Karpas-422 (cell line): ENCODE results near the gene RFTN1. TPM values are rescaled to one million over a fixed set of nuclear protein-coding genes. Genes with fewer than 3 reads are reported as not detected.

Source experiments
- DNase-seq: peaks from one replicate; pipeline ENCODE4 v3.0.0-alpha.2; 2015
- H2AFZ ChIP-seq: fragments of 200-600 bp; sonication (generic); 2 replicates; pipeline ENCODE4 v1.6.1; 2014; ENCODE audit warnings: antibody characterized with exemption, low read length, mixed read lengths
- H3K27ac ChIP-seq: fragments of 200-600 bp; sonication (generic); 2 replicates; pipeline ENCODE4 v1.5.1; 2014; ENCODE audit warnings: mild to moderate bottlenecking, low read length, moderate library complexity
- H3K27me3 ChIP-seq: fragments of 200-600 bp; sonication (generic); 2 replicates; pipeline ENCODE4 v1.6.1; 2014; ENCODE audit warnings: low read length, mixed read lengths
- H3K36me3 ChIP-seq: fragments of 200-600 bp; sonication (generic); 2 replicates; pipeline ENCODE4 v1.6.1; 2014; ENCODE audit warnings: low read length, mixed read lengths; ENCODE audit not compliant: insufficient read depth
- H3K4me1 ChIP-seq: fragments of 200-600 bp; sonication (generic); 2 replicates; pipeline ENCODE4 v1.6.1; 2014; ENCODE audit warnings: mild to moderate bottlenecking, low read length, mixed read lengths
- H3K4me2 ChIP-seq: fragments of 200-600 bp; sonication (generic); 2 replicates; pipeline ENCODE4 v1.6.1; 2014; ENCODE audit warnings: low read length, low read depth, mild to moderate bottlenecking; ENCODE audit not compliant: poor library complexity, severe bottlenecking
- H3K4me3 ChIP-seq: fragments of 200-600 bp; sonication (generic); 2 replicates; pipeline ENCODE4 v1.5.1; 2014; ENCODE audit warnings: mild to moderate bottlenecking, antibody characterized with exemption, low read length, mixed read lengths
- H3K79me2 ChIP-seq: fragments of 200-600 bp; sonication (generic); 2 replicates; pipeline ENCODE4 v1.6.1; 2014; ENCODE audit warnings: mild to moderate bottlenecking, low read length, mixed read lengths
- H3K9ac ChIP-seq: fragments of 200-600 bp; sonication (generic); 2 replicates; pipeline ENCODE4 v1.6.0; 2014; ENCODE audit warnings: low read length
- H3K9me2 ChIP-seq: fragments of 200-600 bp; sonication (generic), shearing (Covaris generic); replicated peaks from 2 replicates; pipeline ENCODE4 v1.6.0; 2014; ENCODE audit warnings: mild to moderate bottlenecking, low read length, moderate library complexity; ENCODE audit not compliant: insufficient read depth
- H3K9me3 ChIP-seq: fragments of 300-700, 200-600 bp; sonication (generic); 2 replicates; pipeline ENCODE4 v1.6.1; 2014; ENCODE audit warnings: low read length, mixed read lengths
- H4K20me1 ChIP-seq: fragments of 200-600 bp; sonication (generic); 2 replicates; pipeline ENCODE4 v1.6.1; 2014; ENCODE audit warnings: mild to moderate bottlenecking, antibody characterized with exemption, low read length, low read depth; ENCODE audit not compliant: insufficient read depth
- total RNA-seq: library from RNA; depleted of rRNA; stranded (reverse); fragments of >200 nt; shearing (Covaris generic); gene quantifications from 2 replicates; pipeline ENCODE4 v1.2.3, GENCODE V29; 2014; ENCODE audit warnings: low replicate concordance

The RFTN1 gene
- total RNA-seq, 1 experiment from 2014 or later: 291 TPM

GRCh38 chr3:16280671-16281070 is 232.8 kb downstream of the RFTN1 start:
- Histone ChIP-seq H3K9me2 (no peaks in the 10 kb centered on the region), H3K9me3 (no peaks in the 10 kb centered on the region), H3K27me3 (no peaks in the 10 kb centered on the region), H3K4me1 (peaks cover 9% of the 10 kb centered on the region), H3K36me3 (peaks cover 27% of the 10 kb centered on the region; the same call in 1 of the 2 replicates), H3K4me2 (no peak overlapping the region), H3K9ac (no peak overlapping the region), H3K4me3 (no peak overlapping the region), H3K27ac (no peak overlapping the region), H3K79me2 (peaks cover 28% of the 10 kb centered on the region), H2AFZ (no peak overlapping the region), H4K20me1 (no peaks in the 10 kb centered on the region)
- no peak for DNase-seq

DNA sequence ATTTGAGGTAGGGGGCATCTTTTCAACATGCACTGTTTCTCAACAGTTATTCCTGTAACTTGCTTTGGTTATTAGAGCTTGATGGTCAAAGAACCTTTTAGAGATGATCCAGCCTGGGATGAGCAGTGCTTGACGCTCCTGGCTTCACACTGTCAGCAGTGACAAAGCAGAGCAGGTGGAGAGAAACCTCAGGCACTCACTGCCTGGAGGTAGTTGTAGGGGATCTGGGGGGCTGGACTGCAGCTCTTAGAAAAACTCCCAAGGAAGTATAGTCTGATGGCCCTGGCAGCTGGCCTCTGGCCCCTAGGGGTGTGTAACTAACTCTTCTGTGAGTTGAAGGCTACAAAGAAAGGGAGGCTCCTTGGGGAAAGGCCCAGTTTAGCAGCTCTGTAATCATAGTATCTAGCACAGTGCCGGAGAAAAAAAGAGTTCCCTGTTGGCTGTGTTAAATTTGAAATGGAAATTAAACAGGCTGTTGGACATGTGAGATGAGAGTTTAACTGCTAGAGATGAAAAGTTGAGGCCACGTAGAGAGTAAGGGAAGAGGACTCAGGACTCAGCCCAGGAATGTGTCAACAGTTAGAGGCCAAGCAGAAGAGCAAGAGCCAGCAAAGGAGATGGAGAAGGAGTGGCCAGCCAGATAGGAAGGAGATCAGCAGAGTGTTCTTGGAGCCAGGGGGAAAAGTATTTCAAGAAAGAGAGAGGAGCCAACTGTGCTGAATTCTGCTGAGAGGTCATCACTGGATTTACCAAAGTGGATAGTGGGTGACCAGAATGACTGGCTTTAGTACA is 234.3 kb downstream of the RFTN1 start:
- H3K9ac ChIP-seq: no peak overlapping the region
- peaks cover 28% of the 10 kb centered on the region for H3K79me2 ChIP-seq
- H2AFZ ChIP-seq: no peak overlapping the region
- no peaks in the 10 kb centered on the region for H3K9me2 ChIP-seq
- H4K20me1 ChIP-seq: no peaks in the 10 kb centered on the region
- H3K9me3 ChIP-seq: no peaks in the 10 kb centered on the region
- H3K27ac ChIP-seq: no peak overlapping the region
- H3K4me2 ChIP-seq: no peak overlapping the region
- DNase-seq: no peak
- H3K4me1 ChIP-seq: peaks cover 9% of the 10 kb centered on the region
- peaks cover 35% of the 10 kb centered on the region; the same call in 1 of the 2 replicates for H3K36me3 ChIP-seq
- no peak overlapping the region for H3K4me3 ChIP-seq
- no peaks in the 10 kb centered on the region for H3K27me3 ChIP-seq

DNA sequence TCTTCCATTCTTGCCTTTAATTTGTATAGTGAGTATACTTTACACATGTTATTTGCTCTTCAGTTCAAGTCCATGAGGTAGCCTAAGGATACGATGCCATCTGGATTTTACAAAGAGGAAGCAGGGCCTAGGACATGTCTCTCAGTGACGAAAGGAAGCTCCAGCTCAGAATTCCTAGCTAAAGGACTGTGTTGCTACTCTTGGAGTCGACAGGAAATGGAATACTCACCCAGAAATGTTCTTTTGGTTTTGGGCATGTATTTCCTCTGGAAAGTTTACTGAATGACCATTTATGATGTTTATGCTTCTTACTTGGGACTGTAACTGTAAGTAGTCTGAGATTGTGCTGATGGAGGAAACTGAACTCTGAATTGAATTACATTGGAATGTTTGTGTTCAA is 236.0 kb downstream of the RFTN1 start:
- DNase-seq: no peak
- H3K36me3 ChIP-seq: peaks cover 37% of the 10 kb centered on the region; the same call in 1 of the 2 replicates

GRCh38 chr3:16273867-16274266 is 239.6 kb downstream of the RFTN1 start:
- no peak overlapping the region for H3K9ac ChIP-seq
- no peak for DNase-seq
- no peak overlapping the region for H3K4me3 ChIP-seq
- no peaks in the 10 kb centered on the region for H3K9me3 ChIP-seq
- H3K27ac ChIP-seq: no peak overlapping the region
- no peak overlapping the region for H3K4me2 ChIP-seq
- no peaks in the 10 kb centered on the region for H4K20me1 ChIP-seq
- H3K79me2 ChIP-seq: peaks cover 36% of the 10 kb centered on the region
- H2AFZ ChIP-seq: no peak overlapping the region
- no peaks in the 10 kb centered on the region for H3K9me2 ChIP-seq
- H3K4me1 ChIP-seq: peaks cover 7% of the 10 kb centered on the region; the same call in 1 of the 2 replicates
- H3K27me3 ChIP-seq: no peaks in the 10 kb centered on the region
- H3K36me3 ChIP-seq: peaks cover 57% of the 10 kb centered on the region

More for the DNA sequence above, 236.0 kb downstream of the RFTN1 start:
- Histone ChIP-seq H3K4me1 (peaks cover 9% of the 10 kb centered on the region), H3K27ac (no peak overlapping the region), H3K4me3 (no peak overlapping the region), H3K9ac (no peak overlapping the region), H3K4me2 (no peak overlapping the region), H3K9me2 (no peaks in the 10 kb centered on the region), H3K79me2 (peaks cover 28% of the 10 kb centered on the region), H2AFZ (no peak overlapping the region), H3K9me3 (no peaks in the 10 kb centered on the region), H3K27me3 (no peaks in the 10 kb centered on the region), H4K20me1 (no peaks in the 10 kb centered on the region)

DNA sequence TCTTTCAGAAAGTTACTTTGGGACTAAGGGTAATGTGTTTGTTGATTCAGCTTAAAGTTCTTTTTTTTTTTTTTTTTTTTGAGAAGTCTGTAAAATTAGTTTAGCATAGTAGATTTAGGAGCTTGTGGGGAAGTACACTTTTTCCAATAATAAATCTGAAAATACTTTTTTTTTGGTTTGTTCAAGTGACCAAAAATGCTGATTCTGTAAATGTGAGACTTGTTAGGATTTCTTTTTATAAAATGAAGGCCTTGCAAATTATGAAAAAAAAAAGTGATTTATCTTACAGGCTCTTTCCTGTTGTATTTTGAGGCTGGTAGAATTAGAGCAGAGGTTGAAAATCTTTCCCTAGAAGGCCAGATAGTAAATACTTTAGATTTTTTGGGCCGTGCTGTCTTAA is 240.9 kb downstream of the RFTN1 start:
- Histone ChIP-seq H3K4me1 (peaks cover 14% of the 10 kb centered on the region), H4K20me1 (no peaks in the 10 kb centered on the region), H3K27me3 (no peaks in the 10 kb centered on the region), H3K9ac (no peak overlapping the region), H3K27ac (no peak overlapping the region), H3K4me3 (no peak overlapping the region), H3K79me2 (peaks cover 33% of the 10 kb centered on the region), H3K36me3 (peaks cover 48% of the 10 kb centered on the region), H3K9me2 (no peaks in the 10 kb centered on the region), H2AFZ (no peak overlapping the region), H3K9me3 (no peaks in the 10 kb centered on the region), H3K4me2 (no peak overlapping the region)
- DNase-seq: no peak

DNA sequence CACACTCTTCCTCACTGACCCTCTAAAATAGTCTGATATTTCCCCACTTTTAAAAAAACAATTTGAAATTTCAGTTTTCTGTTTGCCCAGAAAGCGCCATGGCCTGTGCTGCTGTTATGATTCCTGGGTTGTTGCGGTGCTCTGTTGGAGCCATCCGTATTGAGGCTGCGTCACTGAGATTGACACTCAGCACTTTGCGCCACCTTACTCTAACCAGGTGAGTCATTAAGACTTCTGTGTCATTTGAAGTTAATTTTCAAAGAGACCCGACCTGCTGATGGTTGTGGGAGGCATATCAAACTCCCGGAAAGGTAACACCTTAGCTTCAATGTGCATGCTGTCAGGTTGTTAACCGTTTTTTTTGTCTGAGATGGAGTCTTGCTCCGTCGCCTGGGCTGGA is 242.6 kb downstream of the RFTN1 start:
- H3K4me1 ChIP-seq: peaks cover 31% of the 10 kb centered on the region
- peaks cover 46% of the 10 kb centered on the region for H3K79me2 ChIP-seq
- H3K9me3 ChIP-seq: no peaks in the 10 kb centered on the region
- peaks cover 43% of the 10 kb centered on the region for H3K36me3 ChIP-seq
- 0 out of 2 replicates have a peak, but pooled peaks cover 3% of the 10 kb centered on the region for H4K20me1 ChIP-seq
- H3K9ac ChIP-seq: no peak overlapping the region
- no peak overlapping the region for H2AFZ ChIP-seq
- no peaks in the 10 kb centered on the region for H3K27me3 ChIP-seq
- H3K4me3 ChIP-seq: no peak overlapping the region
- no peak overlapping the region for H3K27ac ChIP-seq
- DNase-seq: no peak
- no peak overlapping the region for H3K4me2 ChIP-seq
- no peaks in the 10 kb centered on the region for H3K9me2 ChIP-seq

DNA sequence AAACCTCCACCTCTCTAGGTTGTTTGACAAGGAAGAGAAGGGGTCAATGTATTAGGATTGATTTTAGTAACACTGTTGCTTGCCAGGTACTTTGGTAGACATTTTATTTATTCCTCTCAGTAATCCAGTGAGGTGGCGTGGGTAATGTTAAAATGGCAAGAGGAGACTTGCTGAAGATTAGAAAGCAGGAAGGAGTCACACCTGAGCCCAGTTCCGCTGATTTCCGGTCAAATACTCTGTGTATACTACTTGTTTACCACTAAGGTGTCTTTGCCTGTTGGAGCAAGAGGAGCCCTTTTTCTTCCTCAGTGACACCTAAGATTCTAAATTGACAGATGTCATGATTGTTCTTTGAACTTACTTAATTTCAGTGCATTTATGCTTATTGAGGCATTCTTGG is 246.8 kb downstream of the RFTN1 start:
- H3K27me3 ChIP-seq: no peaks in the 10 kb centered on the region
- peak overlapping the region; percentile 68 for H3K4me2 ChIP-seq
- peak overlapping the region; percentile 36 for H3K27ac ChIP-seq
- no peak overlapping the region for H2AFZ ChIP-seq
- H3K9me3 ChIP-seq: no peaks in the 10 kb centered on the region
- H3K4me3 ChIP-seq: peak overlapping the region; percentile 74; the same call in 1 of the 2 replicates
- H3K4me1 ChIP-seq: peaks cover 48% of the 10 kb centered on the region
- 0 out of 2 replicates have a peak, but pooled peaks cover 6% of the 10 kb centered on the region for H4K20me1 ChIP-seq
- peaks cover 82% of the 10 kb centered on the region for H3K79me2 ChIP-seq
- H3K9me2 ChIP-seq: no peaks in the 10 kb centered on the region
- peaks cover 22% of the 10 kb centered on the region for H3K36me3 ChIP-seq
- peak overlapping the region; percentile 77 for H3K9ac ChIP-seq
- DNase-seq: no peak
